HG03432 (cell line): Measurements from ENCODE around the gene ANKRD36.
"Not testable (repeated sequence)": the region's sequence is repeated elsewhere in the genome, so short reads cannot be mapped to it uniquely, and the experiment has no call there.

Source experiments
- ATAC-seq: cut with Tn5 transposase; IDR thresholded peaks from one replicate; pipeline ENCODE4 v1.9.1; 2021; ENCODE audit warnings: mild to moderate bottlenecking, moderate library complexity; ENCODE audit not compliant: unreplicated experiment

Gene ANKRD36

DNA sequence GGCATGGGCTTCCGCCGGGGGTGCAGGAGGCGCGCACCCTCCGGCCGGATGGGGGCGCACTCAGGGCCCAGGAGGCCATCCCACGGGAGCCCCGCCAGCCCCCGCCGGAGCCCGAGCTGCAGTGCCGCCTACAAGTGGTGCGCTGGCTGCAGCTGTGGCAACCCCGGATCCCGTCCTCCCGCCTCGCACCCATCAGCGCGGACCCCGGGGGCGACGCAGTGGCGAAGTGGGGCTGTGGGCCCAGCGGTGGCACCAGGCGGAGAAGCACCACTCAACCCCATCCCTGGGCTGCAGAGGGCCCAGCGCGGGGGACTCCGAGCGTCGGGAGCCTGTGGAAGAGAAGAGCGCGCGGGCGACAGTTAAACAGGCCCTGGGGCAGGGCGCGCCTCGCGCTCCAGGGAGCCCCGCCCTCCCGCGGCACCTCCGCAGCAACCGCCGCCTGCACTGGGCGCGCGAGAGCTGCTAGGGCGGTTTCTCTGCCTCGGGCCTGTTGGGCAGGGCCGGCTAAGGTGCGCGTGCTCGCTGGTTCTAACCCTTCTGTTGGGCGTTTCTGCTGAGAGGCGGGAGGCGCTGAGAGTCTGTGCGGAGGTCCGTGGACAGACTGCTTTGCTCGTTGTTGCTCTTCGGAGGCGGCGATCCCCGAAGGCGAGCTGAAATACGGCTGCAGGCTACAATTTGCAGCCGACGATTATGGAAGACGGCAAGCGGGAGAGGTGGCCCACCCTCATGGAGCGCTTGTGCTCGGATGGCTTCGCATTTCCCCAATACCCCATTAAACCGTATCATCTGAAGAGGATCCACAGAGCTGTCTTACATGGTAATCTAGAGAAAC lies at the start of gene ANKRD36:
TSS of gene ANKRD36 (plus strand) at position 104 of the 832 bp plus-strand sequence. CDS start at position 691, 587 bp downstream.
- ATAC-seq, result peak; percentile 98

GRCh38 chr2:97066030-97066429 lies 46.9 kb upstream of the ANKRD36 start:
- not testable (repeated sequence) for ATAC-seq

GRCh38 chr2:97067279-97068004 lies 45.5 kb upstream of the ANKRD36 start:
- no peak for ATAC-seq

DNA sequence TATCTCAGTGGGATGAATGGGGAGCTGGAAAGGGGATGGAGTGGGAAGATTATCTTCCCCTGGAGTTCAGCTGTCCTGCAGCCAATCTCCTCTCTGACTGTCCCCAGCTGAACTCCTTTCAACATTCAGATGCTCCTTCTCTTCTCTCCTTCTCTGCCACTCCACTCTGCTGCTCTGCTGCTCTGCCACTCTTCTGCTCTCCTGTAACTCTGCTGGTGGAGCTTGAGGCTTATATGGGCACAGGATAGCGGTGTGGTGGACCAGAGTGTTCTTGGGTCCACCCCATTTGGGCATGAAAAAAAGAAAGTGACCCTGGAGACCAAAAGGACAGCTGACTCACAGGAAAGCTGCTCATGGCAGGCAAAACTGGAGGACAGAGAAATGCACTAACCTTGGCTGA lies 44.9 kb upstream of the ANKRD36 start:
- ATAC-seq, result no peak

- ATAC-seq, result not testable (repeated sequence)
These were observed 44.2 kb upstream of the ANKRD36 start for GRCh38 chr2:97068722-97069121.

GRCh38 chr2:97070915-97071314 lies 42.0 kb upstream of the ANKRD36 start:
- ATAC-seq, result not testable (repeated sequence)

GRCh38 chr2:97077213-97077612 lies 35.7 kb upstream of the ANKRD36 start:
- not testable (repeated sequence) for ATAC-seq

DNA sequence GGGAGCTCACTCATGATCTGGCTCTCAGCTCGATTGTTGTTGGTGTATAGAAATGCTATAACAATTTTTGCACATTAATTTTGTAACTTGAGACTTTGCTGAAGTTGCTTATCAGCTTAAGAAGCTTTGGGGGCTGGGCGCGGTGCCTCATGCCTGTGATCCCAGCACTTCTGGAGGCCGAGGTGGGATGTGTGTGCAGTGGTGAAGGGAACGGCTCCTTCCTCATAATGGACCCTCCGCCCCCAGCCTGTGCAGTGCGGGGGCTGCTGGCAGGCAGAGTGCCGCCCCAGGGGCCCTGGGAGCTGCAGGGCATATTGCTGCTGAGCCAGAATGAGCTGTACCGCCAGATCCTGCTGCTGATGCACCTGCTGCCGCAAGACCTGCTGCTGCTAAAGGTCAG lies 32.1 kb upstream of the ANKRD36 start:
- ATAC-seq, result not testable (repeated sequence)

- not testable (repeated sequence) for ATAC-seq
These were observed 30.7 kb upstream of the ANKRD36 start for GRCh38 chr2:97082206-97082605.

GRCh38 chr2:97083516-97083915 lies 29.4 kb upstream of the ANKRD36 start:
- not testable (repeated sequence) for ATAC-seq

GRCh38 chr2:97085093-97085492 lies 27.9 kb upstream of the ANKRD36 start:
- not testable (repeated sequence) for ATAC-seq

- ATAC-seq, result not testable (repeated sequence)
These were observed 24.2 kb upstream of the ANKRD36 start for GRCh38 chr2:97088706-97089105.

DNA sequence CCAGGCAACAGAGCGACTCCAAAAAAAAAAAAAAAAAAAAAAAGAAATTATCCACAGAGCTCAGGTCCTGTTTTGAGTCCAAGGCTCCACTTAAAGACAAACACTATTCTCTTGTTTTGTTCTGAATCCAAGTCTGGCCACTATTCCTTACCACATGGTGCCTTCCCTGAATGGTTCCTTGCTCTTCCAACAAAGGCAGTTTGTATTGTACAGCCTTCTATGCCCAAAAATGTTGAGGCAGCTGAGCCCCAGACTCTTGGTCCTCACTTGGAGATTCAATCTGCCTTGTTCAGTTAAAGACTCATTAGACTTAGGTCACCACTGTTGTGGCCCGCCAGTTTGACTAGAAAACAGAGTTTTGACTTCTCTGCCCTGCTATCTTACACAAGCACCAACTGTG lies 20.0 kb upstream of the ANKRD36 start:
- not testable (repeated sequence) for ATAC-seq

DNA sequence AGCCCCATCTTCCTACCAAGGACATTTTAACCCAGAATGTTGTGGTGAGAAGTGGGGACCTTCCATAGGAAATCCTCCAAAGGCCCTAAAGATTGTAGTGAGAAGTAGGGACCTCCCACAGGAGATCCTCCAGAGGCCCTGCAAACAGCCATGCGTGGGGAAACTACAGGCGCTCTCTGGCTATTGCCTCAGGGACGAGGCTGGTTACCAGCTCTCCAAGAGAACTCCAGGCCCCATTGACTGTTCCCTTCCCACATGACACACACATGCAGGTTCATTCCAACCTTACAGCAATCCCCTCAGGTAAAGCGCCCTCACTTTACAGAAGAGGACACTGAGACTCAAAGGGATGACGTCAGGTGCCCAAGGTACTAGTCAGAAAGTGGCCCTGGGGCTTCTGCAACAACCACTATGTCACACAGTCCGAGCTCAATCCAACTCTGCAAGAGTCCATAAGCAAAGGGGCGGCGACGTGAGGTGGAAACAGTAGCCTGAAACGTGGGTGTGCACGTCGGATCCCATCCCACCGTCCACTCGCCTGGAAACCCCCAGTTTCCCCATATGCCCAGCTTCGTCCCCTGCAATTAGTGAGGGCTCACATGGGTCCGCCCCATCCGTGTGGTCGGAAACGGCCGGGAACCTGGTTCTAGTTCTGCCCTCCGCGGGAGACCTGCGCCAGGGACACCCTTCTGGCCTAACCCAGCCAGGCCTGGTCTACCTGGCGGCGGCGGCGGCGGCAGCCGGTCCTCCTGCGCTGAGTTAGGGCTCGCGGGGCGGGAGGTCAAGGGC lies 18.8 kb upstream of the ANKRD36 start:
- ATAC-seq, result not testable (repeated sequence)

DNA sequence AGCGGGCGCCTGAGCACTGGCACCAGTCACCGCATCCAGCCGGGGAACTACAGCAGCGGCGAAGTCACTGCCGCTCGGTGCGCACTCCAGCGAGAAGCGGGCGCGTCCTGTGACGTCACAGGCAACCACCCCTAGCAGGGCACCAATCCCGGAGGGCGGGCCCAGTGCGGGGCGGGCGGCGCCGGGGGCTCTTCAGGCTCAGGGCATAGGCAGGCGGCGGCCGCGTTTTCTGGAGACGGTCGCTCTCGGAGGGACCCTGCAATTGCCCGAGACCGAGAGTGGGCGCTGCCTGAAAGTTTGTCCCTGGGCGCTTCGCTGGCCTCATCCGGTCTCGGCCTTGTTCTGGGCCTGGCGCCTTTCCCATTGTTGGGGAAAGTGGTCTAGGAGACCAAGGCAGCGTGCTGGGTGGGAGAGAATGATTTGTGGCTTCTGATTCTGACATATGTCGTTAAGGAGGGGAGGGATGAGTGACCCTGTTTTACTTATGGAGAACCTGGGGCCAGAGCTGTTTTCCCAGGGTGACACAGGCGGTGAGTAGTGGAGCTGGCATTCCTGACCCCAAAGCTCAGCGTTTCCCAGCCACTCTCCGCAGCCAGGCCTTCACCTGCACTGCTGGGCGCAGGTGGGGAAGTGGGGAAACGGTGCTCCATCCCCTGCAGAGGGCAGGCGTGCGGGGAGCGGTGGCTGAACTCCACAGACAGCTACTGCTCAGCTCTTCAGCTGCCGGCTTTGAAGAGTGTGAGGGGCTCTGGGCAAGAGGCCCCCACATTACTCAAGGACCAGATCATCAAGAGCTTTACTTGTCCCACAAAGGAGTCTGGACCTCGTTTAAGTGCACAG lies 18.0 kb upstream of the ANKRD36 start, which contains the start of gene FAHD2B:
TSS of gene FAHD2B (minus strand) at position 111 of the 840 bp plus-strand sequence. CDS start 3,176 bp downstream, outside the sequence.
- peak; percentile 93 for ATAC-seq

DNA sequence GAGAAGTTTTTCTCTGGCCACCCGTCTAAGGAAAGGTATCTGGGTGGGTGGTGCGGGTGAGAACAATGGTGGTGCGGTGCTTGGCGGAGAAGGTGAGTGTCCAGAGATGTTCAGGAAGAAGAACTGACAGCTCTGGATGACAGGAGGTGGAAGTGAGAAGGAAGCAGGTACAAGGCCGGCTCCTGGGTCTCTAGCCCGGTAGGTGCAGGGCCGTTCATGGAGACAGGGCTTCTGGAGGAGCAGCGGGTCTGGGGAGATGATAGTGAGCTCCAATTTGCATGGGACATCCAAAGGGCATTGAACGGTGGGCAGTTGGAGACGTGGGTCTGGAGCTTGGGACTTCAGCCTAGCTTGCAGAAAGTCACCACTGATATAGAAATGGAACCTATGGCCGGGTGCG lies 17.3 kb upstream of the ANKRD36 start:
- ATAC-seq, result no peak

DNA sequence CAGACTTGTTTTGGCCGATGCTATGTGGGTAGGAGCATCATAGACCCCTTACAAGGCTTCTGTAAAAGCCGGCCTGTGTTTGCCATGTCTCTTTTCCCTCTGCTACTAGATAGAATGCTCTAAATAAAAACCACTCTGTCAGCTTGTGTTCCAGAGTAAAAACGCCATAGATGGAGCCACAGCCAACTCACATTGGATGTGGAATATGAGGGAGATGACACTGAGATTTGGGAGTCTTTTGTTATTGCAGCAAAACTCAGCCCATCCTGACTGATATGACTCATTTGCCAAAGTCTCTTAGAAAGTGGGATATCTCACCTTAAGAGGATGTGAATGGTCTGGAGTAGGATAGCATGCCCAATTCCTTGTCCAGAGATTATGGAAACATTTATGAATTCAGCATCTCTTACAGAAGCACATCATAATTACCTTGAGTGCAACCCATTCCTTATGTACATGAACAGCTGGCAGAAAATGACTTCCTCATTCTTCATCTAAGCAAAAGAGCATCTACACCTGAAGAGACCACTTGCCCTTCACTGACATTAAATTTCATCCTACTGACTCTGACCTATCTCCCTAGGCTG lies 14.1 kb upstream of the ANKRD36 start:
- not testable (repeated sequence) for ATAC-seq

- not testable (repeated sequence) for ATAC-seq
These were observed 6.1 kb upstream of the ANKRD36 start for GRCh38 chr2:97106878-97107277.

DNA sequence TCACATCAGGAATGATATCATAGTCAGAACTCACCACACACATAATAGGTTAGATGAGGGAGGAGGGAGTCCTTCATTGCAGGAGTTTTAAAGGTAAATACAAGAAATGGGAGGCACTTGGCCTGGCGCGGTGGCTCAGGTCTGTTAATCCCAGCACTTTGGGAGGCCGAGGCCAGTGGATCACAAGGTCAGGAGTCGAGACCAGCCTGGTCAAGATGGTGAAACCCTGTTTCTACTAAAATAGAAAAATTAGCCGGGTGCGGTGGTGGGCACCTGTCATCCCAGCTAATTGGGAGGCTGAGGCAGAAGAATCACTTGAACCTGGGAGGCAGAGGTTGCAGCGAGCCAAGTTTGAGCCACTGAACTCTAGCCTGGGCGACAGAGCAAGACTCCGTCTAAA lies 1.7 kb upstream of the ANKRD36 start:
- ATAC-seq, result not testable (repeated sequence)
